Sigmoid colon (tissue), 4 donors: ENCODE measurements around the gene ECI1.

Experiments
- EP300 ChIP-seq, 4 donors: sonication (generic); formaldehyde crosslinking; IDR thresholded peaks; one replicate each; pipeline ENCODE4 v1.6.1; 2017; ENCODE audit warnings: antibody characterized with exemption in 4 of 4
- POLR2A ChIP-seq, 2 donors: fragments of 450-650 bp; IDR thresholded peaks; one replicate each; pipeline ENCODE4 v1.6.1; 2016; ENCODE audit warnings: antibody characterized with exemption in 2 of 2, mild to moderate bottlenecking in 2 of 2, moderate library complexity in 2 of 2
- POLR2AphosphoS5 ChIP-seq, 4 donors: sonication (generic); formaldehyde crosslinking; IDR thresholded peaks; one replicate each; pipeline ENCODE4 v1.6.1; 2017; ENCODE audit warnings: antibody characterized with exemption in 4 of 4
- TF ChIP-seq, protein P1 (sequence below), 4 experiments: fragments of 450-650 bp in 3 of 4; fragments of 200-600 bp in 1 of 4; IDR thresholded peaks; one replicate each; pipeline ENCODE4 v1.5.1; 2016 to 2019; ENCODE audit warnings: antibody characterized with exemption in 4 of 4, mild to moderate bottlenecking in 3 of 4, moderate library complexity in 2 of 4

DNA sequence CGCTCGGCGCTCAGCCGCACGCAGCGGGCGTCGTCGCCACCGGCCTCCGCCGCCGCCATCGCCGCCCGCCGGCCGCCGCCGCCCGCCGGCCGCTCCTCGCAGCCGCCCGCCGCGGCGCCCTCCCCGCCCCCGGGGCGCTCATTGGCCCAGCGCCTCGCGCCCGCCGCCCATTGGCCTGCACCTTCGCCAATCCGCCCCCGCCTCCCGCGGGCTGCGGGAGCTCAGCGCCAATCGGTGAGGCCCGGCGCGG is 36.7 kb downstream of the ECI1 start, which contains the start of gene PGP:
- TF ChIP-seq, protein P1, sequence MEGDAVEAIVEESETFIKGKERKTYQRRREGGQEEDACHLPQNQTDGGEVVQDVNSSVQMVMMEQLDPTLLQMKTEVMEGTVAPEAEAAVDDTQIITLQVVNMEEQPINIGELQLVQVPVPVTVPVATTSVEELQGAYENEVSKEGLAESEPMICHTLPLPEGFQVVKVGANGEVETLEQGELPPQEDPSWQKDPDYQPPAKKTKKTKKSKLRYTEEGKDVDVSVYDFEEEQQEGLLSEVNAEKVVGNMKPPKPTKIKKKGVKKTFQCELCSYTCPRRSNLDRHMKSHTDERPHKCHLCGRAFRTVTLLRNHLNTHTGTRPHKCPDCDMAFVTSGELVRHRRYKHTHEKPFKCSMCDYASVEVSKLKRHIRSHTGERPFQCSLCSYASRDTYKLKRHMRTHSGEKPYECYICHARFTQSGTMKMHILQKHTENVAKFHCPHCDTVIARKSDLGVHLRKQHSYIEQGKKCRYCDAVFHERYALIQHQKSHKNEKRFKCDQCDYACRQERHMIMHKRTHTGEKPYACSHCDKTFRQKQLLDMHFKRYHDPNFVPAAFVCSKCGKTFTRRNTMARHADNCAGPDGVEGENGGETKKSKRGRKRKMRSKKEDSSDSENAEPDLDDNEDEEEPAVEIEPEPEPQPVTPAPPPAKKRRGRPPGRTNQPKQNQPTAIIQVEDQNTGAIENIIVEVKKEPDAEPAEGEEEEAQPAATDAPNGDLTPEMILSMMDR (IDR thresholded peaks at IDR 0.05) = no peak
- TF ChIP-seq POLR2AphosphoS5 (IDR thresholded peaks at IDR 0.05) (no peak), POLR2A (IDR thresholded peaks at IDR 0.05) (no peak), EP300 (IDR thresholded peaks at IDR 0.05) (no peak)
